ENCODE results near the gene TRIM17. TPM values are rescaled to one million over a fixed set of nuclear protein-coding genes. Genes with fewer than 3 reads are reported as not detected.

TRIM17 gene
- total and polyA plus RNA-seq, 9 of the 15 experiments (the other 6 are each of a cell fraction or from before 2014, with no cell fraction given): not detected

- TF ChIP-seq HBP1 (CRISPR knock-in tag; IDR thresholded peaks at IDR 0.05) (no peak), ZNF41 (CRISPR knock-in tag; conservative IDR thresholded peaks at IDR 0.05) (no peak; the same call in 1 of the 2 replicates), ZBTB43 (CRISPR knock-in tag; IDR thresholded peaks at IDR 0.05) (no peak), TAF7 (tag; IDR thresholded peaks at IDR 0.05) (no peak), ZBTB8A (IDR thresholded peaks at IDR 0.05; ENCODE audit: partially characterized antibody) (no peak), ZMIZ1 (IDR thresholded peaks at IDR 0.05; ENCODE audit: low read depth in 2 of 2, low read length in 2 of 2) (no peak), CSDE1 (IDR thresholded peaks at IDR 0.05) (no peak), BCLAF1 (IDR thresholded peaks at IDR 0.05; ENCODE audit: borderline replicate concordance in 1 of 2, control insufficient read depth in 1 of 2, low read depth in 2 of 2, low read length in 1 of 2) (no peak), ETV6 (IDR thresholded peaks at IDR 0.05; ENCODE audit: borderline replicate concordance in 1 of 2, low read depth in 2 of 2, low read length in 1 of 2) (no peak), ETV6 (CRISPR knock-in tag; IDR thresholded peaks at IDR 0.05; ENCODE audit: borderline replicate concordance) (no peak), U2AF2 (optimal IDR thresholded peaks at IDR 0.05; ENCODE audit: low read depth, low read length) (no peak), CBFA2T2 (conservative IDR thresholded peaks at IDR 0.05) (no peak), E2F5 (CRISPR knock-in tag; IDR thresholded peaks at IDR 0.05) (no peak), HMGN3 (IDR thresholded peaks at IDR 0.05; ENCODE audit: borderline replicate concordance, extremely low read depth, insufficient read length, low read depth, low read length) (peak; percentile 50), ZNF274 (IDR thresholded peaks at IDR 0.05; ENCODE audit: borderline replicate concordance, low read depth, low read length) (no peak)
These were observed 42.7 kb upstream of the TRIM17 start (continued) for GRCh38 chr1:228459091-228459993.

Data from K562 (cell line).